HG02840 (cell line): Measurements from ENCODE around the gene NRN1L.

Source experiments
- ATAC-seq: cut with Tn5 transposase; IDR thresholded peaks from one replicate; pipeline ENCODE4 v1.9.1; 2021; ENCODE audit warnings: mild to moderate bottlenecking, moderate library complexity, moderate number of reproducible peaks; ENCODE audit not compliant: unreplicated experiment, low FRiP score

NRN1L gene

GRCh38 chr16:67881621-67882161 lies 3.0 kb upstream of the NRN1L start:
- no peak for ATAC-seq

DNA sequence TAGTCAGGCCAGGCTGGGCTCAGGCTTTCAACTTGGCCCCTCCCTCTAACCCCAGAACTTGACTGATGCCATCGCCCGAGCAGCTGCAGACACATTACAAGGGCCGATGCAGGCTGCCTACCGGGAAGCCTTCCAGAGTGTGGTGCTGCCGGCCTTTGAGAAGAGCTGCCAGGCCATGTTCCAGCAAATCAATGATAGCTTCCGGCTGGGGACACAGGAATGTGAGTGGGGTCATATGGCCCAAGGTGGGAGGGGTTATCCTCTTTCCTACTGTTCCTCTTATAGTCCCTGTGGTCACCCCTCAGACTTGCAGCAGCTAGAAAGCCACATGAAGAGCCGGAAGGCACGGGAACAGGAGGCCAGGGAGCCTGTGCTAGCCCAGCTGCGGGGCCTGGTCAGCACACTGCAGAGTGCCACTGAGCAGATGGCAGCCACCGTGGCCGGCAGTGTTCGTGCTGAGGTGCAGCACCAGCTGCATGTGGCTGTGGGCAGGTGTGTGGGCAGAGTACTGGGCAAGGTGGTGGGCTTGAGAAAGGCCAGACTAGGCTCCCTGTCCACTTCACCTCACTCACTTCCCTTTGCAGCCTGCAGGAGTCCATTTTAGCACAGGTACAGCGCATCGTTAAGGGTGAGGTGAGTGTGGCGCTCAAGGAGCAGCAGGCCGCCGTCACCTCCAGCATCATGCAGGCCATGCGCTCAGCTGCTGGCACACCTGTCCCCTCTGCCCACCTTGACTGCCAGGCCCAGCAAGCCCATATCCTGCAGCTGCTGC lies 2.1 kb upstream of the NRN1L start:
- ATAC-seq = no peak

- ATAC-seq = no peak
Measured at GRCh38 chr16:67883146-67883871, 1.4 kb upstream of the NRN1L start.

DNA sequence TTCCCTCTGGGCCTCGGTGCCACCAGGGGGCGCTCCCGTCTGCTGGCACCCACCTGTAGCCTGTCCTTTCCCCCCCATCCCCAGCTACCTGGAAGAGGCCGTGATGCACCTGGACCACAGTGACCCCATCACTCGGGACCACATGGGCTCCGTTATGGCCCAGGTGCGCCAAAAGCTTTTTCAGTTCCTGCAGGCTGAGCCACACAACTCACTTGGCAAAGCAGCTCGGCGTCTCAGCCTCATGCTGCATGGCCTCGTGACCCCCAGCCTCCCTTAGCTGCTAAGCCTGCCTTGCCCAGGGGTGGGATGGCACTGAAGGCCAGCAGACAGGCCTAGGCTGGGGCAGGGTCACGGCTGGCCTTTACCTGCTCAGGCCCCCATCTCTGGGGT lies 818 bp upstream of the NRN1L start:
- ATAC-seq = no peak

DNA sequence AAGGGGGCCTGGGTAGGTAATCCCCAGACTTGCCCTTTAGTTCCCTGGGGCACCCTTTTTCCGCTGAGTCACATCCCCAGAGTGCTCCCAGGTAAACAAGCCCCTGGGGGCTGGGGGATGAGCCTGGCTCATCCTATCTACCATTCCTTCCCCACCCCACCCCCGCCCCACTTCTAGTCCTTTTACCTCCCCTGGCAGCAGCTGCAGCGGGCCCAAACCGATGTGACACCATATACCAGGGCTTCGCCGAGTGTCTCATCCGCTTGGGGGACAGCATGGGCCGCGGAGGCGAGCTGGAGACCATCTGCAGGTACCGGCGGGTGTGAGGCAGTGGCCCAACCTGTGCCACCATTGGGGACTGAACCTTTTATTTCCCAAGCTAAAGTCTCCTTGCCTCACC lies 860 bp downstream of the NRN1L start:
- ATAC-seq = no peak

DNA sequence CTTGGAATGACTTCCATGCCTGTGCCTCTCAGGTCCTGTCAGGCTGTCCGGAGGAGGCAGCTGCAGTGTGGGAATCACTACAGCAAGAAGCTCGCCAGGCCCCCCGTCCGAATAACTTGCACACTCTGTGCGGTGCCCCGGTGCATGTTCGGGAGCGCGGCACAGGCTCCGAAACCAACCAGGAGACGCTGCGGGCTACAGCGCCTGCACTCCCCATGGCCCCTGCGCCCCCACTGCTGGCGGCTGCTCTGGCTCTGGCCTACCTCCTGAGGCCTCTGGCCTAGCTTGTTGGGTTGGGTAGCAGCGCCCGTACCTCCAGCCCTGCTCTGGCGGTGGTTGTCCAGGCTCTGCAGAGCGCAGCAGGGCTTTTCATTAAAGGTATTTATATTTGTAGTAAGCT lies 1.3 kb downstream of the NRN1L start:
- no peak for ATAC-seq

GRCh38 chr16:67886387-67886786 lies 1.7 kb downstream of the NRN1L start:
- no peak for ATAC-seq

- no peak for ATAC-seq
Measured at GRCh38 chr16:67888331-67888730, 3.6 kb downstream of the NRN1L start.

DNA sequence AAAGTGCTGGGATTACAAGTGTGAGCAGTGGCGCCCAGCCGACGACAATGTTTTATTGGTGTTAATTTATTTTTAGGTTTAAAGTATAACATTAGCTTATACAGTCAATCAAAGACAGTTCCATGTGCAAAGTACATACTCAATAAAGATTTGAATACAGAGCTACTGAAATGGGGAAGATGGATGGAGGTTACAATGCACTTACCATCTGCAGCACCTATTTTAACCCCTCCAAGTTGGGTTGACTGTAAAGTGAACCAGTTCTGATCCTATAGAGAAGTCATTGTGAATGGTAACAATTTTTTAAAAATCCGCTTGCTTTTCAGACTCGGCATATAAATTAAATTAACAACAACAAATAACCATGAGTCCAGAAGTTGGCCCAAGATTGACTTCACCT lies 7.7 kb downstream of the NRN1L start:
- no peak for ATAC-seq

DNA sequence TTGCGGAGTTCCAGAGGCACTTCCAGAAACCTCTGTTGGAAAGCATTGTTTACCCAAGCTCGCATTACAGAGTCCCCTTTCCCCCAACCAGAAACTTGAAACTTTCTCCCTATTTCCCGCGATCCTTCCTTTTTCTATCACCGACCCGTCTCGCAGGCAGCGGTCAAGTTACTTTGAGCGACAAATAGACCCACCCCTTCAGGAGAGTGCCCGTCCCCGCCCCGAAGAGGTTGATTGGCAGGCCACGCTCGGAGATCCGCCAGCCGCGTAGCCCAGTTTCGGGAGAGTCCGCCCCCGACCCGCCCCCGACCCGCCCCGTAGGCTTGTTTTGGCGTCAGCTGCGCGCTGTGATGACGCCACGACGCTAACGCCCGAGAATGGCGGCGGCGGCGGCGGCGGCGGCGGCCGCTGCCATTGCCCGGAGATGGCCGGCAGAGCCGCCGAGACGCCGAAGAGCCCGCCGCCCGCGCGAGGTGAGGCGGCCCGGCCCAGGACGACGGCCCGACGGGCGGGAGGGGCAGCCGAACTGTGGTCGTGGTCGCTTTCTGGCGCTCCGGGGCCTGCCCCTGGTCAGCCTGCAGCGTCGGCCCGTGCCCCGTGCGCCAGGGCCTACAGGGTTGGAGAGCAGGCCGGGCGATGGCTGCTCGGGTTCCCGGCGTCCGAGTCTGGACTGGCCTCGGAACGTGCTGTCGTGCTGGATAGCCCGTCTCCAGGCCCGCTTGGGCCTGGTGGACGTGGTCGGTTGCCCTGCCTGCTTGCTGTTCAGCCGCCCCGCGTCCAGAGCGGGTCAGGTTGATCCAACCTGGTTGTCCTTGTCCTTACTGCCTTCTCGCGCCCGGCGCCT lies 8.4 kb downstream of the NRN1L start, which contains the start of gene PSKH1:
Gene PSKH1 (plus strand): TSS at position 356 of the 844 bp plus-strand sequence. CDS start 15,496 bp downstream, outside the sequence.
- peak; percentile 80 for ATAC-seq

GRCh38 chr16:67893743-67894399 lies 9.2 kb downstream of the NRN1L start:
- peak; percentile 13 for ATAC-seq

GRCh38 chr16:67897231-67897630 lies 12.5 kb downstream of the NRN1L start:
- no peak for ATAC-seq

- ATAC-seq = no peak
Measured at GRCh38 chr16:67901734-67902133, 17.0 kb downstream of the NRN1L start.

DNA sequence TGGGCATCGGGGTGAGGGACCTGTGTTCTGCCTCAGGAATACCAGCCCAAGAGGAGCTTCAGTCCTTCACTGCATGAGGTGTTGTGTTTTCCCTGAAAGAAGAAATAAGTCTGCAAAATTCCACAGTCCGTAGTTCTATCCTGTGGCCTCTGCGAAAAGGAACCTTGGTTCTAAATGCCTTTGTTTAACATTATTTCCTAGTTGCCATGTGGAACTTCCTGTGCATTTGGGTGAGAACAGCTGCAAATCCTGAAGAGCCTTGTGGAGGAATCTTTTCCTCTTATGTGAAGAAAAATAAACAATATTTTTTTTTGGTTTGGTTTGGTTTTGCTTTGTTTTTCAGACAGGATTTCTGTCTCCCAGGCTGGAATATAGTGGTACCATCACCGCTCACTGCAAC lies 18.1 kb downstream of the NRN1L start:
- no peak for ATAC-seq

DNA sequence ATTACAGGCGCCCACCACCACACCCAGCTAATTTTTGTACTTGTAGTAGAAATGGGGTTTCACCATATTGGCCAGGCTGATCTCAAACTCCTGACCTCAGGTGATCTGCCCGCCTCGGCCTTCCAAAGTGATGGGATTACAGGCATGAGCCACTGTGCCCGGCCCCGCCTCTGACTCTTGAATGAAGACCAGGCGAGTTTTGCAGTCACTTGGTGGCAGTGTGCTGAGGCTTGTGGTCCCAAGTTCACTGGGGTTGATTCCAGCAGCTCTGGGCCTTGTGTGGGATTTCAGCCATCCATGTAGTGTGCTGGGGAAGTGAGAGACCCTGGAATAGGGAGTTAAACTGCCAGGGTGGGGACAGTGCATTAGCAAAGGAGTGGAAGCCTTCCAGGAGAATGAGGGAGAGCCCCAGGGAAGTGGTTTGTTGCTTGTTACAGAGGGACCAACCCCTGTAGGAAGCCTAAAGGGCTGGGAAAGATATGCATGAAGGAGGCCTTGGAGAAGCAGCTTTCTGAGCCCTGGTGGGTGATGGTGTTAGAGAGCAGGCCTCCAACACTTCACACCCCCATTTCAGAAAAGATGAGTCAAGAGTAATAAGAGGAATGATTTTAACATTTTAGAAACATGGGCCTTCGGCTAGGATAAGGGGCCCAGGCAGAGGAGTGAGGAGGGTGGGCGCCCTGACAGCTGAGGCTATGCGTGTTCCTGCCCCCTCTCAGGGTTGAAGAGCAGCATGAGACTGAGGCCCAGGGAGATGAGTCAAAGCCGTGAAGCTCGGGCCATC lies 22.9 kb downstream of the NRN1L start:
- ATAC-seq = no peak

DNA sequence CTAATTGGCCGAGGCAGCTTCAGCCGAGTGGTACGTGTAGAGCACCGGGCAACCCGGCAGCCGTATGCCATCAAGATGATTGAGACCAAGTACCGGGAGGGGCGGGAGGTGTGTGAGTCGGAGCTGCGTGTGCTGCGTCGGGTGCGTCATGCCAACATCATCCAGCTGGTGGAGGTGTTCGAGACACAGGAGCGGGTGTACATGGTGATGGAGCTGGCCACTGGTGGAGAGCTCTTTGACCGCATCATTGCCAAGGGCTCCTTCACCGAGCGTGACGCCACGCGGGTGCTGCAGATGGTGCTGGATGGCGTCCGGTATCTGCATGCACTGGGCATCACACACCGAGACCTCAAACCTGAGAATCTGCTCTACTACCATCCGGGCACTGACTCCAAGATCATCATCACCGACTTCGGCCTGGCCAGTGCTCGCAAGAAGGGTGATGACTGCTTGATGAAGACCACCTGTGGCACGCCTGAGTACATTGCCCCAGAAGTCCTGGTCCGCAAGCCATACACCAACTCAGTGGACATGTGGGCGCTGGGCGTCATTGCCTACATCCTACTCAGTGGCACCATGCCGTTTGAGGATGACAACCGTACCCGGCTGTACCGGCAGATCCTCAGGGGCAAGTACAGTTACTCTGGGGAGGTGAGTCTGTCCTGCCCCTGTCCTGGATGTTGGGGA lies 24.5 kb downstream of the NRN1L start:
- ATAC-seq = no peak

DNA sequence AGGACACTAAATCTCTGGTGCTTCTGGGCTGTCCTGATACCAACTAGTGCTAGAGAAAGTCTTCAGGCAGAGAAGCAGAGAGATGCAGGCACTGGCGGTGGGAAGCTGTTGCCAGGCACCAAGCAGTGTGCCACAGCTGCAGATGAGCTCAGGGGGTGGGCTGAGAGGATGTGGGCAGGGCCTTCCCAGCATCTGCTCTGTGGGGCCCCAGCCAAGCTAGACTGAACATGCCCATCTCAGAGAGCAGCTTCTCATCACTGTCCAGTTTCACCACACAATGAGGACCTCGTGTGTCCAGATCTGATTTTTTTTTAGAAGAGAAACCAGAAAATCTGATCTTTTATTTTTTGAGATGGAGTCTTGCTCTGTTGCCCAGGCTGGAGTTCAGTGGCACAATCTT lies 25.5 kb downstream of the NRN1L start:
- ATAC-seq = no peak

GRCh38 chr16:67914758-67915495 lies 30.2 kb downstream of the NRN1L start:
- no peak for ATAC-seq
